Measurements from ENCODE around the gene KISS1R.

KISS1R gene

GRCh38 chr19:900302-901111 is 16.6 kb upstream of the KISS1R start:
- DNase-seq: peak in 1 of 2 experiments; percentile 43

GRCh38 chr19:901216-902092 is 15.7 kb upstream of the KISS1R start:
- DNase-seq: no peak

- no peak for DNase-seq
Measured at GRCh38 chr19:902093-902370, 15.1 kb upstream of the KISS1R start.

GRCh38 chr19:902446-903226 is 14.5 kb upstream of the KISS1R start:
- no peak for DNase-seq

- DNase-seq: no peak
Measured at GRCh38 chr19:903266-903797, 13.8 kb upstream of the KISS1R start.

GRCh38 chr19:904545-904944 is 12.6 kb upstream of the KISS1R start:
- DNase-seq: no peak

GRCh38 chr19:906480-906879 is 10.7 kb upstream of the KISS1R start:
- DNase-seq: no peak

GRCh38 chr19:907183-907853 is 9.8 kb upstream of the KISS1R start:
- no peak for DNase-seq

GRCh38 chr19:911197-912033 is 5.7 kb upstream of the KISS1R start:
- no peak for DNase-seq

- DNase-seq: no peak
Measured at GRCh38 chr19:912181-913079, 4.7 kb upstream of the KISS1R start.

- DNase-seq: peak in 1 of 2 experiments; percentile 29
Measured at GRCh38 chr19:913080-913748, 3.9 kb upstream of the KISS1R start, which contains the start of gene R3HDM4. TSS of gene R3HDM4 (minus strand) at chr19:913219. CDS start at chr19:913157, 62 bp downstream.

- no peak for DNase-seq
Measured at GRCh38 chr19:916645-917322, 349 bp upstream of the KISS1R start.

- DNase-seq: no peak
Measured at GRCh38 chr19:918152-918437, 962 bp downstream of the KISS1R start.

- peak in 1 of 2 experiments; percentile 21 for DNase-seq
Measured at GRCh38 chr19:918481-919198, 1.5 kb downstream of the KISS1R start.

GRCh38 chr19:919199-920050 is 2.3 kb downstream of the KISS1R start:
- DNase-seq: no peak

- DNase-seq: no peak
Measured at GRCh38 chr19:920051-920864, 3.1 kb downstream of the KISS1R start.

All from SW 1271 (cell line).